Measurements from ENCODE around the gene MMEL1.
"Not testable (repeated sequence)": the region's sequence is repeated elsewhere in the genome, so short reads cannot be mapped to it uniquely, and the experiment has no call there.

Gene MMEL1

GRCh38 chr1:2568187-2568816, 64.5 kb downstream of the MMEL1 start:
- not testable (repeated sequence) for DNase-seq

- no peak for DNase-seq
Measured at GRCh38 chr1:2567083-2567679, 65.6 kb downstream of the MMEL1 start.

- DNase-seq: no peak
Measured at GRCh38 chr1:2566101-2567045, 66.4 kb downstream of the MMEL1 start.

- DNase-seq: no peak
Measured at GRCh38 chr1:2564815-2565374, 67.9 kb downstream of the MMEL1 start.

GRCh38 chr1:2564006-2564814, 68.6 kb downstream of the MMEL1 start:
- no peak for DNase-seq

GRCh38 chr1:2563205-2563604, 69.6 kb downstream of the MMEL1 start:
- DNase-seq: no peak

GRCh38 chr1:2561898-2562895, 70.6 kb downstream of the MMEL1 start:
- DNase-seq: no peak

GRCh38 chr1:2561446-2561845, 71.4 kb downstream of the MMEL1 start:
- no peak for DNase-seq

GRCh38 chr1:2560299-2561073, 72.3 kb downstream of the MMEL1 start:
- DNase-seq: no peak

- no peak for DNase-seq
Measured at GRCh38 chr1:2559509-2560298, 73.1 kb downstream of the MMEL1 start.

- DNase-seq: no peak
Measured at GRCh38 chr1:2558861-2559260, 74.0 kb downstream of the MMEL1 start.

- no peak for DNase-seq
Measured at GRCh38 chr1:2558420-2558819, 74.4 kb downstream of the MMEL1 start.

GRCh38 chr1:2557482-2558400, 75.1 kb downstream of the MMEL1 start:
- no peak for DNase-seq

GRCh38 chr1:2556678-2557481, 75.9 kb downstream of the MMEL1 start:
- no peak for DNase-seq

GRCh38 chr1:2556277-2556677, 76.5 kb downstream of the MMEL1 start, which contains the start of gene TNFRSF14:
TSS of gene TNFRSF14 (plus strand) at chr1:2556371. CDS start at chr1:2556665, 294 bp downstream.
- DNase-seq: peak; percentile 62

GRCh38 chr1:2555634-2556276, 77.1 kb downstream of the MMEL1 start:
- DNase-seq: peak; percentile 62

Measured in T-helper 9 cell (primary cell).